GM15510 (cell line): ENCODE results near the gene DEFB132.

Experiments used
- POLR2A ChIP-seq: IDR thresholded peaks from 3 replicates; pipeline ENCODE4 v1.6.1; 2011; ENCODE audit warnings: borderline replicate concordance; ENCODE audit not compliant: insufficient read length; ENCODE audit errors: extremely low read depth

DEFB132 gene

DNA sequence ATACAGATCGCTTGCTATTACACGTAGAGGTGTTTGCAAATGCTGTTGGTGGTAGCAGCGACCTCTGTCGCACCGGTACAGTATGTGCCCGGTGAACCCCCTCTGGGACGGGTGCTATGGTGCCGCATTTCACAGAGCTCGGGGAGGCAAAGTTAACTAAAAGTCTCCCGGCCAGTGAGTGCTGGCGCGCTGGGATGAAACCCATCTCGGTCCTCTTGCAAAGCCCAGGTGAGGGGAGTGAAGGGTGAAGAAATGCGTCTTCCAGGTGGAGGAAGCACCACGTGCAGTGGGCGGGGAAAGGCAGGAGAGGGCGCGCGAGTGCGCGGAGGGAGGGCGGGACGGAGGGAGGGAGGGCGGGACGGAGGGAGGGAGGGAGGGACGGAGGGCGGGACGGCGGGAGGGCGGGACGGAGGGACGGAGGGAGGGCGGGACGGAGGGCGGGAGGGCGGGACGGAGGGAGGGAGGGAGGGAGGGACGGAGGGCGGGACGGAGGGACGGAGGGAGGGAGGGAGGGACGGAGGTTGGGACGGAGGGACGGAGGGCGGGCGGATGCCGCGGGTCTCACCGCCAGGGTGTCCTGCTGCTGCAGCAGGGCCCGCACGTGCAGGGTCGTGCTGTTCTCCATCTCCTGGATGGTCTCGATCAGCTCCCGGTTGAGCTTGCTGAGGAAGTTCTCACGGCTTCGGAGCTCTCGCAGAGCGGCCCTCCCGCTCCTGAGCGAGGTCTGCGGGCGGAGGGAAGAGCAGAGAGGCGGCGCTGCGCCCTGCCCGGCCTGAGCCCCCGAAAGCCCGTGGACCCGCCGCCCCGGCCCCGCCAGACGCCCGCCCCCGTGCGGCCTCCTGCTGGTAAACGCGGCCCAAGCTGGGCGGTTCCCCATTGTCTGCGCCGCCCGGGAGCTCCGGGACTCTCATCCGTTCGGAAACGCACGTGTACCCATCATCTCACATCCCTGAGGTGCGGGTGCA lies 21.4 kb downstream of the DEFB132 start:
- no peak for TF ChIP-seq POLR2A

GRCh38 chr20:284172-284571 lies 26.6 kb downstream of the DEFB132 start:
- TF ChIP-seq POLR2A, result no peak

GRCh38 chr20:286508-286907 lies 29.0 kb downstream of the DEFB132 start:
- no peak for TF ChIP-seq POLR2A

DNA sequence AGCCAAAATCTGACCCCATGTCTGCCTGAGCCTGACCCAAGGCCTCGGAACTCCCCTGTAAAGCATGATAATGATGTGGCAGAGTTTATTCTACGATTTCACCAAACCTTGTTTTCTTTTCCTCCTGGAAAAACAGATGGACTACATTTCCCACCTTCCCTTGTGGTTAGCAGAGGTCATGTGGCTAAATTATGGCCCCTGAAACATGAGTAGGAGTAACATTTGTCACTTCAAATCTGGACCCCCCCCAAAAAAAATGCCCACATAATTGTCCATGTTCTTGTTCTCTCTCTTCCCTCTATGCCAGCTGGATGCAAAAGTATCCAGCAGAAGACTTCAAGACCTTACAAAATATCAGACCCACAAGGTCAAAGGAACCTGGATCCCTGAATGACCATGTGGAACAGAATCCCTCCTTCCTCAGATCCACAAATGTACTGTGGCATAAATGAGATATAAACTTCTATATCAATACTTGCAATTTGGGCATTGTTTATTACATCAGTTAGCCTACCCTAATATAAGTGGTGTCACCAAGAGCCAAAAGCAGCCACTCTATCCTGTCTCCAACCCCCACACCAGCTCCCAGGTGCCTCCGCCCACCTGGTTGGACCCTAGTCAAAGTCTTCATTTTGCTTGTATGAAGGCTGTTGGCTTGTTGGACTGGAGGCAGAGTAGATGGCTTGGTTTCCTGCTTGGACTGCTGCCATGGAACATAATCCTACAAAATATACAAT lies 31.6 kb downstream of the DEFB132 start:
- no peak for TF ChIP-seq POLR2A

GRCh38 chr20:289693-290083 lies 32.2 kb downstream of the DEFB132 start:
- TF ChIP-seq POLR2A, result no peak

DNA sequence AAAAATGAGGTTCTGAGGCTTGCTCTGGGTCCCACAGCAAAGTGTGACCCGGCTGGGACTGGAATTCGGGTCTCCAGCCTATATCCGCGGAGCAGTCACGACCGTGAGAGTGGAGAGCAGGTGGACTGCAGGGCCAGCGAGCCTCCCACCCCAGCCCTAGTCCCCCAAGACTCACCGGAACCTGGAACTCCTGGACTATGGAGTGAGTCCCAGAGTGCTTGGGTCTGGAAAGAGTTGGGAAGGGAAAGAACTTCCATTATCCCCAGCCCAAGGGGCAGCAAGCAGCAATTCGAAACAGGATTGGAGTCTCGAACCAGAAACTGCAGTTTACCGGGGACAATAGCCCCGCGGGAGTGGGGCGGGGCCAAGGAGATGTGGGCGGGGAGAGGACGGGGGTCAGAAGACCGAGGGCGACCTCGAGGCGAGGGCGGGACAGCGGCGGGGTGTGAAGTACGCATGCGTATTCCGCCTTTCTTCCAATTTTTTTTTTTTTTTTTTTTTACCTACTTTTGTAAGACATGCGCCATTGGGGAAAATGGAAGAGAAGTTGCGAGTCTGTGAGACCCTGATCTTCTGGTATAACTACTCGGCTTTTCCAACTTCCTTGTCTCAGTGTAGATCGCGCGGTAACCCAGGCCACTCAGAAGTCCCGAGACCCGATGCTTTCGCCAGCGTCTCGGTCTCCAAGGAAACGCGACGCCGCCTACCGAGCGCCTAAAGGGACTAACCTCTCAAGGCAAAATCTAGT lies 32.7 kb downstream of the DEFB132 start, which contains the start of gene C20orf96:
TSS of gene C20orf96 (minus strand) at position 667 of the 748 bp plus-strand sequence. CDS start at position 527, 140 bp downstream.
- TF ChIP-seq POLR2A, result peak; percentile 38

GRCh38 chr20:294602-295001 lies 37.1 kb downstream of the DEFB132 start:
- no peak for TF ChIP-seq POLR2A

DNA sequence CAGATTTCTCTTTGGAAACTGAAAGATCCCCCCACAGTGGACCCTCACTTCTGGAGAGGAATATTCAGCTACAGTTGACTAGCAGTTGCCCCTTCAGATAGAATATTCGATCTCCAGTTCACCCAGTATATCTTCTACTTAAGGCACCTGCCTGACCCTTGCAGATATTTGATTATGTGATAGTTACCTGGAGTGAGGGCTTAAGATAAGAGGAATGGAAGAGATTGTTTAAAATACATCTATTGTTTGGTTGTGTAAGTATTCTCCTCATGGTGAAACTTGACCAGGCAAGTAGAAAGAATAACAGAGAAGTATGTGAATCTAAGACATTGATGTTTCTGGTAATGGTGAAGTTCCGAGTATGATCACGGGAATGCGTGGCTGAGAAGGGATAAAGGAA lies 38.3 kb downstream of the DEFB132 start:
- TF ChIP-seq POLR2A, result no peak

DNA sequence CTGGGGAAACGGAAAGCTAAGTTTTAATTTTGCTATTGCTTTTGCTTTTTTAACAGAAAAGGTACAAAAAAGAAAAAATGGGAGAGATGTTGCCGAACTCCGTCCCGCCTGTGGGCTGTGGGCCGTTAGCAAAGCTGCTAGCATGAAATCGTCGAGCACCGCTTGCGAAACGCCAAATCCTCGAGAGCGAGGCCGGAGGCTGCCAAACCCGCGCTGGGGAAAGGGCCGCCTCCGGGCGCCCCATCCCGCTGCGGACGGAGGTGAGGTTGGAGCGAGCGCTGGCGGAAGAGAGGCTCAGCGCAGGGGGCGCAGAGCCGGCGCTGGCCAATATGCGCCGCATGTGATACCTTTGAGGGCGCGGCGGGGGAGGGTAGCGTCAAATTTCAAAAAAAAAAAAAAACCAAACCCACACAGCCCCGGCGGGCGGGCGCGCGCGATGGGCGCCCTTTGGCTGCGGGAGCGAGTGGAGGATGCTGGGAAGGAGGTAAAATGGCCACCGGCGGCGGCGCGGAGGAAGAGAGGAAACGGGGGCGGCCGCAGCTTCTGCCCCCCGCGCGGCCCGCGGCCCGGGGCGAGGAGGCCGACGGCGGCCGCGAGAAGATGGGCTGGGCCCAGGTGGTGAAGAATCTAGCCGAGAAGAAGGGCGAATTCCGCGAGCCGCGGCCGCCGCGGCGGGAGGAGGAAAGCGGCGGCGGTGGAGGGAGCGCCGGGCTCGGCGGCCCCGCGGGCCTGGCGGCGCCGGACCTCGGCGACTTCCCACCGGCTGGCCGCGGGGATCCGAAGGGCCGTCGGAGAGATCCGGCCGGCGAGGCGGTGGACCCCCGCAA lies 39.8 kb downstream of the DEFB132 start, which contains the start of gene ZCCHC3:
TSS of gene ZCCHC3 (plus strand) at position 473 of the 827 bp plus-strand sequence. CDS start at position 490, 17 bp downstream.
- peak; percentile 90 for TF ChIP-seq POLR2A

DNA sequence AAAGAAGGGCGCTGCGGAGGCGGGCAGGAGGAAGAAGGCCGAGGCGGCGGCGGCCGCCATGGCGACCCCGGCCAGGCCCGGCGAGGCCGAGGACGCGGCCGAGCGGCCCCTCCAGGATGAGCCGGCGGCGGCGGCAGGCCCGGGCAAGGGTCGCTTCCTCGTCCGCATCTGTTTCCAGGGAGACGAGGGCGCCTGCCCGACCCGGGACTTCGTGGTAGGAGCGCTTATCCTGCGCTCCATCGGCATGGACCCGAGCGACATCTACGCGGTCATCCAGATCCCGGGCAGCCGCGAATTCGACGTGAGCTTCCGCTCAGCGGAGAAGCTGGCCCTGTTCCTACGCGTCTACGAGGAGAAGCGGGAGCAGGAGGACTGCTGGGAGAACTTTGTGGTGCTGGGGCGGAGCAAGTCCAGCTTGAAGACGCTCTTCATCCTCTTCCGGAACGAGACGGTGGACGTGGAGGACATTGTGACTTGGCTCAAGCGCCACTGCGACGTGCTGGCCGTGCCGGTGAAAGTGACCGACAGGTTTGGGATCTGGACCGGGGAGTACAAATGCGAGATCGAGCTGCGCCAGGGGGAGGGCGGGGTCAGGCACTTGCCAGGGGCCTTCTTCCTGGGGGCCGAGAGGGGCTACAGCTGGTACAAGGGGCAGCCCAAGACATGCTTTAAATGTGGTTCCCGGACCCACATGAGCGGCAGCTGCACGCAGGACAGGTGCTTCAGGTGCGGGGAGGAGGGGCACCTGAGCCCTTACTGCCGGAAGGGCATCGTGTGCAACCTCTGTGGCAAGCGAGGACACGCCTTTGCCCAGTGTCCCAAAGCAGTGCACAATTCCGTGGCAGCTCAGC lies 40.6 kb downstream of the DEFB132 start:
- TF ChIP-seq POLR2A, result peak; percentile 44

GRCh38 chr20:298776-299391 lies 41.4 kb downstream of the DEFB132 start:
- no peak for TF ChIP-seq POLR2A

GRCh38 chr20:300345-300990 lies 42.9 kb downstream of the DEFB132 start:
- TF ChIP-seq POLR2A, result no peak
